GM23338 (cell line): ENCODE measurements around the gene GSDMA. TPM values are rescaled to one million over a fixed set of nuclear protein-coding genes. Genes with fewer than 3 reads are reported as not detected.
A peak's percentile ranks its signal among the peaks of the same experiment; 100 is the strongest.

Source experiments
- ATAC-seq: fragments of 200-7000 bp; cut with Tn5 transposase; 3 replicates; pipeline ENCODE4 v1.9.1; 2020
- DNase-seq: peaks from one replicate; pipeline ENCODE4 v3.0.0-alpha.2; 2015; ENCODE audit warnings: low spot score
- H2AFZ ChIP-seq: fragments of 200-600 bp; sonication (generic); 2 replicates; pipeline ENCODE4 v1.8.0; 2016; ENCODE audit warnings: antibody characterized with exemption, mild to moderate bottlenecking, moderate library complexity
- H3F3A ChIP-seq: fragments of 200-600 bp; sonication (generic); replicated peaks from 2 replicates; pipeline ENCODE4 v1.8.0; 2017; ENCODE audit warnings: antibody characterized with exemption, mixed run types, low read depth
- H3K27ac ChIP-seq: fragments of 200-600 bp; sonication (generic); 2 replicates; pipeline ENCODE4 v1.6.1; 2016; ENCODE audit warnings: low read depth
- H3K27me3 ChIP-seq: fragments of 200-600 bp; sonication (generic); 2 replicates; pipeline ENCODE4 v1.8.0; 2016; ENCODE audit warnings: mild to moderate bottlenecking, mixed run types, moderate library complexity; ENCODE audit not compliant: insufficient read depth
- H3K36me3 ChIP-seq: fragments of 200-600 bp; sonication (generic); 2 replicates; pipeline ENCODE4 v1.8.0; 2016; ENCODE audit warnings: mild to moderate bottlenecking; ENCODE audit not compliant: insufficient read depth
- H3K4me1 ChIP-seq: fragments of 200-600 bp; sonication (generic); 2 replicates; pipeline ENCODE4 v1.8.0; 2016; ENCODE audit warnings: mild to moderate bottlenecking, moderate library complexity; ENCODE audit not compliant: insufficient read depth
- H3K4me2 ChIP-seq: fragments of 200-600 bp; sonication (generic); 2 replicates; pipeline ENCODE4 v1.7.1; 2017; ENCODE audit warnings: mixed run types
- H3K4me3 ChIP-seq: fragments of 200-600 bp; sonication (generic); 2 replicates; pipeline ENCODE4 v1.6.1; 2016; ENCODE audit warnings: mixed run types
- H3K79me2 ChIP-seq: fragments of 200-600 bp; sonication (generic); replicated peaks from 2 replicates; pipeline ENCODE4 v1.8.0; 2017; ENCODE audit warnings: mild to moderate bottlenecking; ENCODE audit not compliant: insufficient read depth
- H3K9me2 ChIP-seq: fragments of 200-600 bp; sonication (generic); 2 replicates; pipeline ENCODE4 v1.8.0; 2017; ENCODE audit not compliant: insufficient read depth
- H4K20me1 ChIP-seq: fragments of 200-600 bp; sonication (generic); replicated peaks from 2 replicates; pipeline ENCODE4 v1.8.0; 2017; ENCODE audit warnings: mild to moderate bottlenecking; ENCODE audit not compliant: insufficient read depth
- H3K27ac Mint-ChIP-seq: 2 replicates; pipeline ENCODE4 v1.8.0; 2020; ENCODE audit warnings: inconsistent platforms, mild to moderate bottlenecking, moderate library complexity, mixed read lengths
- H3K27me3 Mint-ChIP-seq: 3 replicates; pipeline ENCODE4 v1.8.0; 2022; ENCODE audit warnings: low read depth, mild to moderate bottlenecking, moderate library complexity, mixed read lengths, inconsistent platforms; ENCODE audit not compliant: insufficient read depth, poor library complexity
- H3K36me3 Mint-ChIP-seq: 3 replicates; pipeline ENCODE4 v1.8.0; 2021; ENCODE audit warnings: low read depth, mild to moderate bottlenecking, inconsistent platforms, moderate library complexity, mixed read lengths
- H3K4me1 Mint-ChIP-seq: 3 replicates; pipeline ENCODE4 v1.8.0; 2020; ENCODE audit warnings: mild to moderate bottlenecking, inconsistent platforms, mixed read lengths
- H3K4me3 Mint-ChIP-seq: 3 replicates; pipeline ENCODE4 v1.8.0; 2021; ENCODE audit warnings: moderate library complexity, mild to moderate bottlenecking, inconsistent platforms, mixed read lengths
- H3K9me3 Mint-ChIP-seq: 3 replicates; pipeline ENCODE4 v1.8.0; 2020; ENCODE audit warnings: moderate library complexity, mild to moderate bottlenecking, inconsistent platforms, mixed read lengths
- CREB1 ChIP-seq: fragments of 250-450 bp; sonication (Bioruptor Pico); IDR thresholded peaks from 2 replicates; pipeline ENCODE4 v1.5.0; 2020; ENCODE audit warnings: low read depth, mild to moderate bottlenecking, moderate library complexity
- CTCF ChIP-seq, 2 experiments: fragments of 200-600 bp in 1 of 2; sonication (generic) in 1 of 2; conservative IDR thresholded peaks; 2 replicates each; pipeline versions ENCODE4 v1.5.1 to v1.6.1; 2016 to 2017; ENCODE audit warnings: antibody characterized with exemption in 2 of 2, low read depth in 2 of 2, mild to moderate bottlenecking in 2 of 2, moderate library complexity in 1 of 2
- EZH2 ChIP-seq: fragments of 200-600 bp; sonication (generic); IDR thresholded peaks from one replicate; pipeline ENCODE4 v1.8.0; 2017; ENCODE audit warnings: antibody characterized with exemption, mild to moderate bottlenecking, low read depth; ENCODE audit not compliant: unreplicated experiment
- EZH2phosphoT487 ChIP-seq: fragments of 200-600 bp; sonication (generic); IDR thresholded peaks from one replicate; pipeline ENCODE4 v1.8.1; 2018; ENCODE audit warnings: antibody characterized with exemption; ENCODE audit not compliant: unreplicated experiment
- JUNB ChIP-seq: IDR thresholded peaks from one replicate; pipeline ENCODE4 v1.6.1; 2016; ENCODE audit warnings: antibody characterized with exemption; ENCODE audit not compliant: unreplicated experiment
- NANOG ChIP-seq: IDR thresholded peaks from 2 replicates; pipeline ENCODE4 v1.6.1; 2016; ENCODE audit warnings: antibody characterized with exemption, borderline replicate concordance
- POLR2AphosphoS5 ChIP-seq: IDR thresholded peaks from 2 replicates; pipeline ENCODE4 v1.6.1; 2016; ENCODE audit warnings: antibody characterized with exemption, low read depth
- STAT1 ChIP-seq: IDR thresholded peaks from one replicate; pipeline ENCODE4 v1.6.1; 2016; ENCODE audit warnings: antibody characterized with exemption; ENCODE audit not compliant: unreplicated experiment
- ZNF114 ChIP-seq: fragments of 250-450 bp; sonication (Bioruptor Pico); IDR thresholded peaks from 2 replicates; pipeline ENCODE4 v1.5.0; 2020; ENCODE audit warnings: mild to moderate bottlenecking, moderate library complexity
- ZNF331 ChIP-seq: fragments of 250-450 bp; sonication (Bioruptor Pico); IDR thresholded peaks from 2 replicates; pipeline ENCODE4 v1.5.0; 2020; ENCODE audit warnings: low read depth, mild to moderate bottlenecking, moderate library complexity
- ZNF462 ChIP-seq: fragments of 250-450 bp; sonication (Bioruptor Pico); IDR thresholded peaks from 2 replicates; pipeline ENCODE4 v1.5.0; 2020; ENCODE audit warnings: mild to moderate bottlenecking, moderate library complexity
- polyA plus RNA-seq: library from polyadenylated mRNA; unstranded; fragments of >200 nt; fragmentation: Nextera tagmentation; extraction: Ambion mirVana; gene quantifications from 2 replicates; pipeline ENCODE4 v1.2.1, GENCODE V29; 2016
- total RNA-seq: library from RNA; depleted of rRNA; stranded (reverse); fragments of >200 nt; shearing (Covaris generic); gene quantifications from 2 replicates; pipeline ENCODE4 v1.2.3, GENCODE V29; 2014
- TF ChIP-seq, protein P1 (sequence below): IDR thresholded peaks from one replicate; pipeline ENCODE4 v1.6.1; 2018; ENCODE audit warnings: antibody characterized with exemption; ENCODE audit not compliant: unreplicated experiment

The GSDMA gene
- total and polyA plus RNA-seq, 2 experiments from 2014 or later, result not detected

DNA sequence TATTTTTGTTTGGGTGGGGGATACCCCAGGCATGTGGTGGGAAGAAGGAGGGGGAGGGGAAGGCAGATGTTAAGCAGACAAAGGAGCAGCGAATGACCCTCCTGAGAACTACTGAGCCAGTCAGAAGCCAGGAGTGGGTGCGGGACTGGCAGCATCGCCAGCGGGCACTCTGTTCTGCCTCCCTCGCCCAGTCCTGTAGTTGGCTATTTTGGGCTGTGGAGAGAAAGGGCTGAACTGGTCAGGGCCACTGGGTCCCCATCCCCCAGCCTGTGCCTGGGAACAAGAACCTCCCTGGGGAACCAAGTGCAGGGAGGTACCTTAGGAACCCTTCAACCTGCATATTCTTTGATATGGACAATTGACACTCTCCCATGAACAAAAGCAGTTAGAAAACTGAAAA, 28.9 kb upstream of the GSDMA start:
- Histone ChIP-seq H3K27ac (no peak overlapping the region), H3K9me2 (no peaks in the 10 kb centered on the region), H3K36me3 (no peaks in the 10 kb centered on the region), H3F3A (no peaks in the 10 kb centered on the region; the same call in 1 of the 2 replicates), H3K79me2 (no peaks in the 10 kb centered on the region), H4K20me1 (no peaks in the 10 kb centered on the region), H3K4me1 (peaks cover 12% of the 10 kb centered on the region), H3K4me2 (peak overlapping the region; percentile 19; the same call in 1 of the 2 replicates), H3K4me3 (no peak overlapping the region), H2AFZ (peak overlapping the region; percentile 28; the same call in 1 of the 2 replicates), H3K27me3 (no peaks in the 10 kb centered on the region)
- H3K27ac Mint-ChIP-seq, result no peak overlapping the region
- H3K4me1 Mint-ChIP-seq, result peaks cover 22% of the 10 kb centered on the region
- TF ChIP-seq ZNF331 (CRISPR knock-in tag), result no peak
- ATAC-seq (peak; percentile 38), DNase-seq (no peak)
- no peaks in the 10 kb centered on the region for H3K9me3 Mint-ChIP-seq
- no peaks in the 10 kb centered on the region for H3K27me3 Mint-ChIP-seq
- no peak overlapping the region for H3K4me3 Mint-ChIP-seq
- no peaks in the 10 kb centered on the region for H3K36me3 Mint-ChIP-seq

DNA sequence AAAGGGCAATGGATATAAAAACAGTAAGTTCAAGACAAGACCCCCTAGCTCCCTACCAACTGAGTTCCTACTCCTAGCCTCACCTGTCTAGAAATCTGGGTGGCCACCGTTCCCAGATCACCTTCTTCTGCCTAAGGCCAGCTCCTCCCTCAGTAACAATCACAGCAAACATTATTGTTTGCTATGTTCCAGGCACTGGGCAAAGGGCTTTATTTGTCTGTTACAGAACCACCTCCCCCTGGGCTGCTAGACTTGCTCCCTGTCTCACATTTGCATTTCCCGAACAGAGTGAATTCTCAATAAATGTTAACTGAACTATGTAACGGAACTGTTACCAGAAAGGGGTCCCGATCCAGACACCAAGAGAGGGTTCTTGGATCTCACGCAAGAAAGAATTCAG, 28.5 kb upstream of the GSDMA start:
- Mint-ChIP-seq H3K4me1 (peaks cover 17% of the 10 kb centered on the region), H3K27ac (no peak overlapping the region)
- TF ChIP-seq CTCF (conservative IDR thresholded peaks at IDR 0.05; ENCODE audit: low read depth in 2 of 2) (no peak), ZNF114 (CRISPR knock-in tag) (no peak), EZH2phosphoT487 (no peak), CREB1 (CRISPR knock-in tag) (no peak), POLR2AphosphoS5 (no peak), NANOG (no peak), JUNB (no peak), STAT1 (no peak), ZNF462 (CRISPR knock-in tag) (no peak), EZH2 (no peak), ZNF331 (CRISPR knock-in tag) (no peak)
- TF ChIP-seq, protein P1, sequence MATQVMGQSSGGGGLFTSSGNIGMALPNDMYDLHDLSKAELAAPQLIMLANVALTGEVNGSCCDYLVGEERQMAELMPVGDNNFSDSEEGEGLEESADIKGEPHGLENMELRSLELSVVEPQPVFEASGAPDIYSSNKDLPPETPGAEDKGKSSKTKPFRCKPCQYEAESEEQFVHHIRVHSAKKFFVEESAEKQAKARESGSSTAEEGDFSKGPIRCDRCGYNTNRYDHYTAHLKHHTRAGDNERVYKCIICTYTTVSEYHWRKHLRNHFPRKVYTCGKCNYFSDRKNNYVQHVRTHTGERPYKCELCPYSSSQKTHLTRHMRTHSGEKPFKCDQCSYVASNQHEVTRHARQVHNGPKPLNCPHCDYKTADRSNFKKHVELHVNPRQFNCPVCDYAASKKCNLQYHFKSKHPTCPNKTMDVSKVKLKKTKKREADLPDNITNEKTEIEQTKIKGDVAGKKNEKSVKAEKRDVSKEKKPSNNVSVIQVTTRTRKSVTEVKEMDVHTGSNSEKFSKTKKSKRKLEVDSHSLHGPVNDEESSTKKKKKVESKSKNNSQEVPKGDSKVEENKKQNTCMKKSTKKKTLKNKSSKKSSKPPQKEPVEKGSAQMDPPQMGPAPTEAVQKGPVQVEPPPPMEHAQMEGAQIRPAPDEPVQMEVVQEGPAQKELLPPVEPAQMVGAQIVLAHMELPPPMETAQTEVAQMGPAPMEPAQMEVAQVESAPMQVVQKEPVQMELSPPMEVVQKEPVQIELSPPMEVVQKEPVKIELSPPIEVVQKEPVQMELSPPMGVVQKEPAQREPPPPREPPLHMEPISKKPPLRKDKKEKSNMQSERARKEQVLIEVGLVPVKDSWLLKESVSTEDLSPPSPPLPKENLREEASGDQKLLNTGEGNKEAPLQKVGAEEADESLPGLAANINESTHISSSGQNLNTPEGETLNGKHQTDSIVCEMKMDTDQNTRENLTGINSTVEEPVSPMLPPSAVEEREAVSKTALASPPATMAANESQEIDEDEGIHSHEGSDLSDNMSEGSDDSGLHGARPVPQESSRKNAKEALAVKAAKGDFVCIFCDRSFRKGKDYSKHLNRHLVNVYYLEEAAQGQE, result no peak

More for the DNA sequence above, 28.5 kb upstream of the GSDMA start:
- no peaks in the 10 kb centered on the region for H3K27me3 Mint-ChIP-seq
- Histone ChIP-seq H3K4me3 (no peak overlapping the region), H3F3A (no peaks in the 10 kb centered on the region), H2AFZ (no peak overlapping the region), H3K27me3 (no peaks in the 10 kb centered on the region), H3K9me2 (no peaks in the 10 kb centered on the region), H3K27ac (no peak overlapping the region), H3K4me2 (peak overlapping the region; percentile 19), H3K79me2 (no peaks in the 10 kb centered on the region), H3K4me1 (peaks cover 12% of the 10 kb centered on the region), H4K20me1 (no peaks in the 10 kb centered on the region), H3K36me3 (no peaks in the 10 kb centered on the region)
- DNase-seq, result no peak
- H3K9me3 Mint-ChIP-seq, result no peaks in the 10 kb centered on the region
- H3K36me3 Mint-ChIP-seq, result no peaks in the 10 kb centered on the region
- ATAC-seq, result no peak
- no peak overlapping the region for H3K4me3 Mint-ChIP-seq
